Right cardiac atrium (tissue), 5 donors: Measurements from ENCODE around the gene SYDE2. TPM values are rescaled to one million over a fixed set of nuclear protein-coding genes. Genes with fewer than 3 reads are reported as not detected.
A peak's percentile ranks its signal among the peaks of the same experiment; 100 is the strongest.

Source experiments
- ATAC-seq, 2 donors: fragments of 200-7000 bp; cut with Tn5 transposase; one replicate each; pipeline versions ENCODE4 v1.8.0 to v1.9.1; 2020; ENCODE audit warnings: moderate library complexity in 2 of 2, mild to moderate bottlenecking in 1 of 2
- DNase-seq, 3 donors: peaks; one replicate each; pipeline ENCODE4 v3.0.0-alpha.2; 2020
- H3K27ac ChIP-seq: one replicate; pipeline ENCODE4 v1.5.1; 2013; ENCODE audit warnings: mild to moderate bottlenecking, low read length, control low read depth, moderate library complexity
- H3K27me3 ChIP-seq: one replicate; pipeline ENCODE4 v1.6.1; 2013; ENCODE audit not compliant: control insufficient read depth, insufficient read depth
- H3K4me1 ChIP-seq: one replicate; pipeline ENCODE4 v1.6.1; 2013; ENCODE audit warnings: low read length; ENCODE audit not compliant: control insufficient read depth, insufficient read depth
- H3K4me3 ChIP-seq: one replicate; pipeline ENCODE4 v1.5.1; 2013; ENCODE audit warnings: low read length, control low read depth
- H3K9me3 ChIP-seq: one replicate; pipeline ENCODE4 v1.6.1; 2013; ENCODE audit warnings: low read length; ENCODE audit not compliant: control insufficient read depth
- whole genome bisulfite sequencing: extraction: QIAGEN DNeasy Blood & Tissue Kit; methylation state at CpG from one replicate; pipeline ENCODE4 v1.1.7; 2013; 5-methylcytosine and 5-hydroxymethylcytosine counted together
- intact Hi-C, 4 donors: fragments of 100-400 bp; cut with DNase I; formaldehyde crosslinking; loops; one replicate each; pipeline versions ENCODE4 v1.11.0 to v1.14.0; 2022 to 2023
- polyA plus RNA-seq: library from polyadenylated mRNA; stranded (reverse); fragments of 200-250 nt; gene quantifications from one replicate; pipeline ENCODE4 v1.2.3, GENCODE V29; 2013
- total RNA-seq, 4 donors: library from RNA; stranded (reverse); fragmentation: NEBNext Ultra II Directional; extraction: Animal tissue kit (Norgen Biotek cat#: 25700); gene quantifications; one replicate each; pipeline ENCODE4 v1.2.1, GENCODE V29; 2021
- donor health status: healthy with polysubstance abuse.
- donor health status: DM: no; HTN: yes; CAD: no.
- donor health status: DM: no; HTN: no; CAD: no.
- donor health status: DM: no; HTN: yes; CAD: no; lungs with severe emphysema.
- donor health status: DM: yes; HTN: yes; CAD: no.

SYDE2 gene
- total and polyA plus RNA-seq, 5 donors = 2.8 to 19.6 (median 15.2) TPM

DNA sequence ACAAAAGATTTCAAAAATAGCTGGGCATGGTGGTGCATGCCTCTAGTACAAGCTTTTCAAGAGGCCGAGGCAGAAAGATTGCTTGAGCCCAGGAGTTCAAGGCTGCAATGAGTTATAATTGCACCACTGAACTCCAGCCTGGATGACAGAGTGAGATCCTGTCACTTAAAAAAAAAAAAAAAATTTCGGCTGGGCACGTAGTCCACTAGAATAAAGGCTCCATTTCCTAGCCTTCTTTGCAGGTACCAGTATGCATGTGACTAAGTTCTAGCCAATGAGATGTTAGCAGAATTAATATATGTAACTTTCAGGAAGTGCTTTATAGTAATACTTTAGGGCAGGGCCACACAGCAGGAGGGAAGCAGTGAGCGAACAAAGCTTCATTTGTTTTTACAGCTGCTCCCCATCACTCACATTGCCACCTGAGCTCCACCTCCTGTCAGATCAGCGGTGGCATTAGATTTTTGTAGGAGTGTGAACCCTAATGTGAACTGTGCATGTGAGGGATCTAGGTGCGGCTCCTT is 28.8 kb upstream of the SYDE2 start:
- Histone ChIP-seq H3K4me3 (no peak overlapping the region), H3K9me3 (no peaks in the 10 kb centered on the region), H3K4me1 (peaks cover 2% of the 10 kb centered on the region), H3K27me3 (no peaks in the 10 kb centered on the region), H3K27ac (peak overlapping the region; percentile 89)
- DNase-seq (no peak), ATAC-seq (peak in 1 of 2 donors; percentile 40)
- 63% methylated on average over 6 of the region's 6 CpGs for WGBS
- intact Hi-C loops = no loop called here

- intact Hi-C loops = no loop called here
- DNase-seq = no peak
- H3K27me3 ChIP-seq = no peaks in the 10 kb centered on the region
- H3K4me3 ChIP-seq = no peak overlapping the region
- H3K9me3 ChIP-seq = no peaks in the 10 kb centered on the region
- 47% methylated on average over 1 of the region's 1 CpG for WGBS
- ATAC-seq = peak; percentile 71 to 78
- no peak overlapping the region for H3K27ac ChIP-seq
- peaks cover 2% of the 10 kb centered on the region for H3K4me1 ChIP-seq
Observed at GRCh38 chr1:85228972-85229371, 28.2 kb upstream of the SYDE2 start.

GRCh38 chr1:85225624-85226380 is 25.0 kb upstream of the SYDE2 start:
- ATAC-seq (no peak), DNase-seq (no peak)
- intact Hi-C loops = no loop called here
- H3K9me3 ChIP-seq = no peaks in the 10 kb centered on the region
- H3K27ac ChIP-seq = peak overlapping the region; percentile 50
- H3K27me3 ChIP-seq = no peaks in the 10 kb centered on the region
- peaks cover 2% of the 10 kb centered on the region for H3K4me1 ChIP-seq
- 39% methylated on average over 5 of the region's 5 CpGs for WGBS
- no peak overlapping the region for H3K4me3 ChIP-seq

GRCh38 chr1:85224734-85225623 is 24.2 kb upstream of the SYDE2 start:
- Histone ChIP-seq H3K4me1 (peaks cover 2% of the 10 kb centered on the region), H3K9me3 (no peaks in the 10 kb centered on the region), H3K4me3 (no peak overlapping the region), H3K27ac (peak overlapping the region; percentile 86), H3K27me3 (no peaks in the 10 kb centered on the region)
- ATAC-seq (peak; percentile 68 to 72), DNase-seq (no peak)
- intact Hi-C loops = no loop called here
- WGBS = 44% methylated on average over 3 of the region's 3 CpGs

- peaks cover 2% of the 10 kb centered on the region for H3K4me1 ChIP-seq
- H3K27ac ChIP-seq = no peak overlapping the region
- DNase-seq (no peak), ATAC-seq (no peak)
- H3K4me3 ChIP-seq = no peak overlapping the region
- H3K9me3 ChIP-seq = no peaks in the 10 kb centered on the region
- intact Hi-C loops = no loop called here
- no peaks in the 10 kb centered on the region for H3K27me3 ChIP-seq
Observed at GRCh38 chr1:85224295-85224694, 23.5 kb upstream of the SYDE2 start.

GRCh38 chr1:85223334-85223733 is 22.5 kb upstream of the SYDE2 start:
- ATAC-seq (no peak), DNase-seq (no peak)
- no peaks in the 10 kb centered on the region for H3K9me3 ChIP-seq
- peaks cover 2% of the 10 kb centered on the region for H3K4me1 ChIP-seq
- intact Hi-C loops = no loop called here
- H3K27ac ChIP-seq = no peak overlapping the region
- no peaks in the 10 kb centered on the region for H3K27me3 ChIP-seq
- WGBS = 66% methylated on average over 5 of the region's 5 CpGs
- no peak overlapping the region for H3K4me3 ChIP-seq

DNA sequence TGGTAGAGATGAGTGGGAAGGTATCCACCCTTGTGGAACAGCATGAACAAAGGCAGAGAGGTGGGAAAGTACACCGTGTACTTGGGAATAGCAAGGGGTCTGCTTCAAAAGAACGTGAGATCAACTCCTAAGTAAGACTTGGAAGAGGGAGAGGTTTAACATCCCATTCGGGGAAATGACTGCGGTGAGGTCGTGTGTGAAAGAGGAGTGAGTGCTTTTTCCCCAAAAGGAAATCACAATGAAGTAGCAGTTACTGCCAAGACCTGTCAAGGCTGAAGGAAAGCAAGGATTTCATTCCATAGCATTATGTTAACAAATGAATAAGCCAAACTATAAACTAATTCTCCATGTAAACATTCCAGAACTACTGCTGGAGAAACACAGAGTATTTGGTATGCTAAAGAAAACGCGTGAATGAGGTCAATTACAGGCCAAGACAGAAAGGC is 20.0 kb upstream of the SYDE2 start:
- intact Hi-C loops = no loop called here
- no peak for ATAC-seq
- 18% methylated on average over 7 of the region's 7 CpGs for WGBS
- Histone ChIP-seq H3K9me3 (no peaks in the 10 kb centered on the region), H3K27me3 (no peaks in the 10 kb centered on the region), H3K4me1 (peaks cover 2% of the 10 kb centered on the region), H3K4me3 (no peak overlapping the region), H3K27ac (no peak overlapping the region)
- no peak for DNase-seq

- ATAC-seq (no peak), DNase-seq (no peak)
- 83% methylated on average over 2 of the region's 2 CpGs for WGBS
- intact Hi-C loops = no loop called here
- H3K4me1 ChIP-seq = peaks cover 1% of the 10 kb centered on the region
- no peaks in the 10 kb centered on the region for H3K9me3 ChIP-seq
- no peak overlapping the region for H3K4me3 ChIP-seq
- no peaks in the 10 kb centered on the region for H3K27me3 ChIP-seq
- no peak overlapping the region for H3K27ac ChIP-seq
Observed at GRCh38 chr1:85219853-85220610, 19.2 kb upstream of the SYDE2 start.

GRCh38 chr1:85216697-85217096 is 15.9 kb upstream of the SYDE2 start:
- H3K27me3 ChIP-seq = no peaks in the 10 kb centered on the region
- no peaks in the 10 kb centered on the region for H3K9me3 ChIP-seq
- ATAC-seq (no peak), DNase-seq (no peak)
- H3K4me1 ChIP-seq = no peaks in the 10 kb centered on the region
- no peak overlapping the region for H3K4me3 ChIP-seq
- H3K27ac ChIP-seq = no peak overlapping the region
- intact Hi-C loops = no loop called here

DNA sequence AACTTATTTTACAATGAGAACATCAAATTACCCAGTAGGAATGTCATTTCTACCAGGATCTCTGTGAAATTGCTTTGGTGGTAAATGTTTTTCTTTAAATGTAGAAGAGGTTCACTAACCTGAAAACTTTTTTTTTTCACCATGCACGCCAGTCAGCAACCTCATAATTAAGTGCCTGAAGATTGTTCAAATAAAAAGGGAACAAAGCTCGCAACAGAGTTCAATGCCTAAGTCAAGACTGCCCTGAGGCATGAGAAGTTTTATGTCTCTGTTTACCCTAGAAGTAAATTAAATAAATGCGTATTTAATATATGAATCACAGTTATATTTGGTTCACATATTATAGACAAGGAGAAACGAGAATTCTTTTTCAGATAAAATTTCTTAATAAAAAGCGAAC is 13.8 kb upstream of the SYDE2 start:
- intact Hi-C loops = no loop called here

More for the DNA sequence above, 13.8 kb upstream of the SYDE2 start:
- no peak for DNase-seq
- Histone ChIP-seq H3K4me3 (no peak overlapping the region), H3K27ac (no peak overlapping the region), H3K9me3 (no peaks in the 10 kb centered on the region), H3K4me1 (no peaks in the 10 kb centered on the region), H3K27me3 (no peaks in the 10 kb centered on the region)
- 82% methylated on average over 5 of the region's 5 CpGs for WGBS
- no peak for ATAC-seq
